Endothelial cell of umbilical vein (primary cell): ENCODE results near the gene TOMM34.

Source experiments
- CTCF ChIP-seq, 2 donors: IDR thresholded peaks; 1 replicate in 1 of 2; 2 replicates in 1 of 2; pipeline ENCODE4 v1.5.1; 2011; ENCODE audit warnings: low read length in 2 of 2, mild to moderate bottlenecking in 2 of 2, moderate library complexity in 2 of 2, control low read depth in 1 of 2, inconsistent platforms in 1 of 2, low read depth in 1 of 2; ENCODE audit not compliant: insufficient read depth in 1 of 2; ENCODE audit errors: extremely low read depth in 1 of 2
- POLR2A ChIP-seq: IDR thresholded peaks from 2 replicates; pipeline ENCODE4 v1.6.1; 2012; ENCODE audit warnings: low read depth, mild to moderate bottlenecking, control low read depth, low read length

GRCh38 chr20:44956410-44956809 is 3.8 kb downstream of the TOMM34 start:
- no peak for TF ChIP-seq CTCF (IDR thresholded peaks at IDR 0.05; ENCODE audit: extremely low read depth in 1 of 2, insufficient read depth in 1 of 2, low read depth in 1 of 2, low read length in 2 of 2)
- no peak for TF ChIP-seq POLR2A
